Glutamatergic neuron (in vitro differentiated cells): Measurements from ENCODE around the gene BRF1. TPM values are rescaled to one million over a fixed set of nuclear protein-coding genes. Genes with fewer than 3 reads are reported as not detected.

ENCODE experiments used
- DNase-seq: peaks from one replicate; pipeline ENCODE4 v3.0.0; 2022
- H3K27ac Mint-ChIP-seq: one replicate; pipeline ENCODE4 v1.8.0; 2020; ENCODE audit warnings: mild to moderate bottlenecking, mixed read lengths, inconsistent platforms; ENCODE audit not compliant: unreplicated experiment
- H3K27me3 Mint-ChIP-seq: one replicate; pipeline ENCODE4 v1.8.0; 2020; ENCODE audit warnings: mild to moderate bottlenecking, moderate library complexity, mixed read lengths, inconsistent platforms; ENCODE audit not compliant: unreplicated experiment
- H3K36me3 Mint-ChIP-seq: one replicate; pipeline ENCODE4 v1.8.0; 2020; ENCODE audit warnings: mild to moderate bottlenecking, mixed read lengths, inconsistent platforms; ENCODE audit not compliant: unreplicated experiment
- H3K4me1 Mint-ChIP-seq: one replicate; pipeline ENCODE4 v1.8.0; 2020; ENCODE audit warnings: mild to moderate bottlenecking, low read depth, mixed read lengths, inconsistent platforms; ENCODE audit not compliant: unreplicated experiment
- H3K4me3 Mint-ChIP-seq: one replicate; pipeline ENCODE4 v1.8.0; 2020; ENCODE audit warnings: mild to moderate bottlenecking, mixed read lengths, inconsistent platforms; ENCODE audit not compliant: unreplicated experiment
- H3K9me3 Mint-ChIP-seq: one replicate; pipeline ENCODE4 v1.8.0; 2020; ENCODE audit warnings: mild to moderate bottlenecking, moderate library complexity, mixed read lengths, inconsistent platforms; ENCODE audit not compliant: unreplicated experiment
- total RNA-seq: library from RNA; stranded (reverse); fragmentation: NEBNext Ultra II Directional; extraction: Animal tissue kit (Norgen Biotek cat#: 25700); gene quantifications from one replicate; pipeline ENCODE4 v1.2.1, GENCODE V29; 2021; ENCODE audit not compliant: unreplicated experiment
- TF ChIP-seq, protein P1 (sequence below): fragments of 200-600 bp; sonication (generic); IDR thresholded peaks from one replicate; pipeline ENCODE4 v1.5.0; 2021; ENCODE audit not compliant: partially characterized antibody, unreplicated experiment

BRF1 gene
- total RNA-seq, 1 donor from 2014 or later = 54.6 TPM

DNA sequence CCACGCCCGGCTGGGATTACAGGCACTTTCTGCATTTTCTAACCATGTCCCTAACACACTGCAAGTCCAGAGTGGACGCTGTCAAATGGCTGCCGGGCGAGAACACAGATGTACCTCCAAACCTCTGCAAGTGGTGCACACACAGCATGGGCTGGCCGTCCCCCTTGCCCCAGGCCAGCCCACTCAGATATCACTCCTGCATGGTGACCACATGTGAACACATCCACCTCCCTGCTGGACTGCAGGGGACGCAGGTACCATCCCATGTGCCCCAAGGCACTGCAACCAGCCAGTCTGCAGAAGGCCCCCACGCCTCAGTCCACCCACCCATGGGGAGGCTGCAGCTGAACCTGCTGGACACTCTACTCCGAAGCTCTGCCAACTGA lies 14.0 kb downstream of the BRF1 start:
- Mint-ChIP-seq H3K4me3 (no peak overlapping the region), H3K4me1 (peaks cover 13% of the 10 kb centered on the region), H3K9me3 (peaks cover 3% of the 10 kb centered on the region), H3K27me3 (peaks cover 2% of the 10 kb centered on the region), H3K27ac (no peak overlapping the region), H3K36me3 (peaks cover 4% of the 10 kb centered on the region)
- TF ChIP-seq, protein P1, sequence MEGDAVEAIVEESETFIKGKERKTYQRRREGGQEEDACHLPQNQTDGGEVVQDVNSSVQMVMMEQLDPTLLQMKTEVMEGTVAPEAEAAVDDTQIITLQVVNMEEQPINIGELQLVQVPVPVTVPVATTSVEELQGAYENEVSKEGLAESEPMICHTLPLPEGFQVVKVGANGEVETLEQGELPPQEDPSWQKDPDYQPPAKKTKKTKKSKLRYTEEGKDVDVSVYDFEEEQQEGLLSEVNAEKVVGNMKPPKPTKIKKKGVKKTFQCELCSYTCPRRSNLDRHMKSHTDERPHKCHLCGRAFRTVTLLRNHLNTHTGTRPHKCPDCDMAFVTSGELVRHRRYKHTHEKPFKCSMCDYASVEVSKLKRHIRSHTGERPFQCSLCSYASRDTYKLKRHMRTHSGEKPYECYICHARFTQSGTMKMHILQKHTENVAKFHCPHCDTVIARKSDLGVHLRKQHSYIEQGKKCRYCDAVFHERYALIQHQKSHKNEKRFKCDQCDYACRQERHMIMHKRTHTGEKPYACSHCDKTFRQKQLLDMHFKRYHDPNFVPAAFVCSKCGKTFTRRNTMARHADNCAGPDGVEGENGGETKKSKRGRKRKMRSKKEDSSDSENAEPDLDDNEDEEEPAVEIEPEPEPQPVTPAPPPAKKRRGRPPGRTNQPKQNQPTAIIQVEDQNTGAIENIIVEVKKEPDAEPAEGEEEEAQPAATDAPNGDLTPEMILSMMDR = no peak
- DNase-seq = no peak

DNA sequence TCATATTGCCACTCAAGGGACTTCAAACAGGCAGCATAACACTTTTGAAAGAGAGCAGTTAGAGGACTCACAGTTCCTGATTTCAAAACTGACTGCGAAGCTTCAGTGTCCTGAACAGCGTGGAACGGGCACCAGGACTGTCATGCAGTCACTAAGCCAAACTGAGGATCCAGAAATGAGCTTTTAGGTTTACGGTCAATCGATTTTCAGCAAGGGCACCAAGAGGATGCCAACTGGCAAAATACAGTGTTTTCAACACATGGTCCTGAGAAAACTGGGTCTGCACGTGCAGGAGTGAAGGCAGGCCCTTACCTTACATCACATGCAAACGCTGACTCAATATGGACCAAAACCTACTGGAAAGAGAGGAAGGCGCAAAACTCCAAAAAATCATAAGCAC lies 15.6 kb downstream of the BRF1 start:
- Mint-ChIP-seq H3K9me3 (peaks cover 3% of the 10 kb centered on the region), H3K4me1 (peaks cover 17% of the 10 kb centered on the region), H3K4me3 (no peak overlapping the region), H3K27ac (no peak overlapping the region), H3K27me3 (peaks cover 4% of the 10 kb centered on the region), H3K36me3 (peaks cover 4% of the 10 kb centered on the region)
- TF ChIP-seq, protein P1 = no peak
- no peak for DNase-seq

DNA sequence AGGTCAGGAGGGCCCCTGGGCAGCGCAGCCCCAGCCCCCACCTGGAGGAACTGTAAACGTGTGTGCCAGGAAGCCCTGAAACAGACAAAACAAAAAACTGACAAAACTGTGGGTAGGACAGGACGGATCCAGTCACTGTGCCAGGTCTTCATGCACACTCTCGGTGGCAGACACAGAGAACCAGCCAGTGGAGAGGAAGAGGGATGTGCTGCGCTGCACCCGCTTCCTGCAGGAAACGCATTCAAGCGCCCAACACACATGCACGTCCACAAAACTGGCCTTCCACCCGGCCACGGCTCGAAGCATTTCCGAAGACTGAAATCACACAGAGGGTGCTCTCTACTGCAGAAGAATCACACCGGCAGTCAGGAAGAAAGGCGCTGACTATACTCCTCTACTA lies 16.9 kb downstream of the BRF1 start:
- Mint-ChIP-seq H3K9me3 (peaks cover 3% of the 10 kb centered on the region), H3K4me3 (no peak overlapping the region), H3K36me3 (peaks cover 4% of the 10 kb centered on the region), H3K27me3 (peaks cover 4% of the 10 kb centered on the region), H3K27ac (no peak overlapping the region), H3K4me1 (peaks cover 17% of the 10 kb centered on the region)
- TF ChIP-seq, protein P1 = no peak
- DNase-seq = no peak

DNA sequence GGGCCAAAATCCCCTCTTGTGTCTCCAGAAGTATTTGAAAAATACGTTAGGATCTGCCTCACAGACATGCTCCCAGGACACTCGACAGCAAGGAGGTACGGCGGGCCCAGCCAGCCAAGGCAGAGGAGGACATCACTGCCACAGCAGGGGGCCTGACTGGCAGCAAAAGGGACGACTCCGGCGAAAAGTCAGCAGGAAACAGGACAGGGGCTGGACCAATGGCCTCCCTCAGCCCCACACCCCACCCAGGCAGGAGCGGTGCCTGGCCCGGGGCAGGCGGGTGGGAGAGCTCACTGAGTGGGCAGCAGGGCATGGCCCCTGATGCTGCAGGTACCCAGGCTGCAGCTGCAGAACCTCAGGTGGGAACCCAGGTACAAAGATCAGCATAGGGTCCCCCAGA lies 17.8 kb downstream of the BRF1 start:
- H3K27me3 Mint-ChIP-seq = peaks cover 4% of the 10 kb centered on the region
- no peak for DNase-seq
- H3K27ac Mint-ChIP-seq = no peak overlapping the region
- peaks cover 17% of the 10 kb centered on the region for H3K4me1 Mint-ChIP-seq
- no peak overlapping the region for H3K4me3 Mint-ChIP-seq
- H3K36me3 Mint-ChIP-seq = peaks cover 4% of the 10 kb centered on the region
- TF ChIP-seq, protein P1 = no peak
- H3K9me3 Mint-ChIP-seq = peaks cover 3% of the 10 kb centered on the region

DNA sequence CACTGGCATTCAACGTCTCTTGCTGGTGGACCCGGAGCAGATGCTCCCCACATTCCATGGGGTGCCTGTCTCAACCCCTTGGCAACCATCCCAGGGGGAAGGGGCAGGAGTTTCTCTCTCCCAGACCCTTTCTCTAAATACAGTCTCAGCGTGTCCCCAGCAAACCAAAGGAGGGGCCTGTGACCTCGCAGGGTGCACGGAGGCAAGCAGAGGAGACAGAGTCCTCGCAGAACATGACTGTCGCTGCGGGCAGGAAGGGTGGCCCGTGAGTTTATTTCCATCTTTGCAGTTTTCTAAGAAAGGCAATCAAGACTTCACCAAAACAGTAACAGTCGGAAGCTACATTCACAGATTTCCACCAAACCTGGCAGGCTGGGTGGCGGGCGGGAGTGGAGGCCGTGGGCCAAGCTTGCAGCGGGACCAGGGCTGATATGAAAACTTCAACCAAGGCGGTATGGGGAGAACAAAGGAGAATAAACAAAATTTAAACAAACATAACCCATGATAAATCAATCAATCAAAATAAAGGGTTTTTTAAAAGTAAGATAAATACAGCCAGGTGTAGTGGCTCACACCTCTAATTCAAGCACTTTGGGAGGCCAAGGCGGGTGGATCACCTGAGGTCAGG lies 18.6 kb downstream of the BRF1 start:
- H3K9me3 Mint-ChIP-seq = peaks cover 3% of the 10 kb centered on the region
- no peak for DNase-seq
- H3K36me3 Mint-ChIP-seq = peaks cover 4% of the 10 kb centered on the region
- H3K27ac Mint-ChIP-seq = no peak overlapping the region
- H3K4me3 Mint-ChIP-seq = no peak overlapping the region
- H3K27me3 Mint-ChIP-seq = peaks cover 4% of the 10 kb centered on the region
- TF ChIP-seq, protein P1 = no peak
- H3K4me1 Mint-ChIP-seq = peaks cover 17% of the 10 kb centered on the region
